GM18505 (cell line): ENCODE measurements around the gene MAP3K5.

ENCODE experiments used
- ATAC-seq: cut with Tn5 transposase; IDR thresholded peaks from one replicate; pipeline ENCODE4 v1.9.1; 2021; ENCODE audit not compliant: unreplicated experiment
- POLR2A ChIP-seq: IDR thresholded peaks from 4 replicates; pipeline ENCODE4 v1.6.1; 2011; ENCODE audit warnings: borderline replicate concordance; ENCODE audit not compliant: insufficient read depth, insufficient read length; ENCODE audit errors: extremely low read depth

Gene MAP3K5

DNA sequence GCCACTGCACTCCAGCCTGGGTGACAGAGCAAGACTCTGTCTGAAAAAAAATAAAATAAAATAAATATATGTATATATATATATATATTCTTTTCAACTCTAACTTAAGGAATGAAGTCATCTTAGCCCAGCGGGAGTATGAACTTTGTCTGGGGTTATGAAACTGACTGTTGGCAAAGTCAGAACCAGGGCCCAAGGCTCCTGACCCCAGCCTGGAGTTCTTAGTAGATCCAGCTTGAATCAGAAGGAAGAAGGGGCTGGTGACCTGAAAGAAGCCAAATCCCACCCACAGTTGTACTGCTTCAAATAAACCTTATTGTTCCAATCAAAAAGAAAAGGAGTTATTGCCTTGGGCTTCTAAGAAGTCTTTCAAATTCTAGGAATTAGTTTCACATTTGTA is 158.9 kb downstream of the MAP3K5 start:
- no peak for TF ChIP-seq POLR2A
- no peak for ATAC-seq

DNA sequence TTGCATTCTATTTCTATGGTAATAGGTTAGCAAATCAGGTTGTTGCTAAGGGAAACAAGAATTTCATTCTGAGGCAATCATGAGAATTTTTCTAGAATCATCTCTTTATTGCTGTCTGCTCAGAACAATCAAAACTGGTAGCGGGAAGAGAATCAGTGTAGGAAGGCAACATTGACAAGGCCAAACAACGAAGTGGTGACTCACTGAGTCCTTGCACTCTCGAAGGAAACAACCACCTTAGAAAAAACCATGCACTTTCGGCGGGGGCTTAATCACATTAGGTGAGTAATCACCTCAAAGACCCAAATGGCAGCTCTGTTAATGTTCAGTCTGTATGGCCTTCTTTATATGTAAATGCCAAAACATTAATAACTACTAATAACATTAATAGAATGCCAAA is 163.3 kb downstream of the MAP3K5 start:
- no peak for ATAC-seq

DNA sequence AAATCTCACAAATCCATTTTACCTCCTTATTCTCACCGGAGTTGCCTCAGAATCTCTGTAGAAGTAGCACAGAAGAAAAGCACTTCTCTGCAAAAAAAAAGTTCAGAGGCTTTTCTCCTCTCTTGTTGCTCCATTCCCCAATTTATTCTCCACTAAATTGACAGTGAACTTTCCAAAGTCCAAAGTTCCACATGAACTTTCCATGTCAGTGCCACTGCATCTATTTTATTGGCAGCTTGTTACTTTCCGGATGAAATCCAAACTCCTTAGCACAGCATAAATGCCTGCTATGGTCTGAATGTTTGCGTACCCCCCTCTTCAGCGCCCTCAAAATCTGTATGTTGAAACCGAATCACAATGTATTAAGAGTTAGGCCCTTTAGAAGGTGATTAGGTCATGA is 165.1 kb downstream of the MAP3K5 start:
- TF ChIP-seq POLR2A = no peak
- no peak for ATAC-seq

More for the DNA sequence above, 163.3 kb downstream of the MAP3K5 start:
- no peak for TF ChIP-seq POLR2A

DNA sequence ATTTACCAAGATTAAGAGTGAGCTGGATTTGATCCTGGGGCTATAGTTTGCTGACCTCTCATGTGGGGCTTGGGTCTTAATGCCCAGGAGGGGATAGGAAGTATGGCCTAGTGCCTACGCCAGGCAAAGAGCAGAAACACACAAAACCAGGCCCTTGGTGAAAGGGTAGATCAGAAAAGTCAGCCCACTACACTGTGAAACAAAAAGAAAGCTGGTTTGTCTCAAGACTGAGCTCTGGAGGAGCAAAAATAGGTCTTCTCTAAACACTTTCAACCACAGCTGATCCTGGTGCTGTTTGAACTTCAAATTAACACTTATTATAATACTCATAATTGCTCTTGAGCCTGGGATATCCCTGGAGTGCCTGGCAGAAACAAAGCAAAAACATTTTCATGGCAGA is 167.0 kb downstream of the MAP3K5 start:
- no peak for ATAC-seq
- TF ChIP-seq POLR2A = no peak

- TF ChIP-seq POLR2A = no peak
- ATAC-seq = no peak
These were observed 167.9 kb downstream of the MAP3K5 start for GRCh38 chr6:136624347-136624746.

DNA sequence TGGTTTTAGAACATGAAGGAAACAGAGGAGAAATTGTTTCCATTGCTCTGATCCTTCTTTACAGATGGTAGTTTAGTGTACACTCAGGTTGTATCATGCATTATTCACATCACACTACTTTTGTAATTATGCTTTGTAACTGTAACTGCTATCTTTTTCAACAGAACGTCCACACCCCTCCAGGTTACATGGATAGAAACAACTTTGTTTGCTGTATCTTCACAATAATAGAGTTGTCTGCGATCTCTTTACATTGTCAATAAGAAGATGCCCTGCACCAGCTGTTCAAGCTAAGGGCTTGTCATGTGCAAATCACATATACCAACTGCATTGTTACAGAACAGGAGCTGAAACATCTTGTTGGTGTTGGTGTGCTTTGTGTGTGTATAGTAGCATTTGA is 174.2 kb downstream of the MAP3K5 start:
- ATAC-seq = no peak
- no peak for TF ChIP-seq POLR2A

DNA sequence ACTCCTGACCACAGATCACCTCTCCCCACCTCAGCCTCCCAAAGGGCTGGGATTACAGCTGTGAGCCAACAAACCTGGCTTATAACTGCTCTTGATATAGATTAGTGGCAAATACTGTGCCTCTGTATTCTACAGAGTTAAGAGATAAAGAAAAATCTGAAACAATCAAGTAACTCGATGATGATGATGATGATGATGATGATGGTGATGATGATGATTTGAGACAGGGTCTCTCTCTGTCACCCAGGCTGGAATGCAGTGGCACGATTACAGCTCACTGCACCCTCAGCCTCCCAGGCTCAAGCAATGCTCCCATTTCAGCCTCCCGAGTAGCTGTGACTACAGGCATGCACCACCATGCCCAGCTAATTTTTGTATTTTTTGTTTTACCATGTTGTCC is 175.8 kb downstream of the MAP3K5 start:
- no peak for TF ChIP-seq POLR2A
- ATAC-seq = no peak

- no peak for ATAC-seq
- no peak for TF ChIP-seq POLR2A
These were observed 177.3 kb downstream of the MAP3K5 start for GRCh38 chr6:136614994-136615393.

GRCh38 chr6:136614350-136614749 is 177.9 kb downstream of the MAP3K5 start:
- ATAC-seq = no peak
- TF ChIP-seq POLR2A = no peak

DNA sequence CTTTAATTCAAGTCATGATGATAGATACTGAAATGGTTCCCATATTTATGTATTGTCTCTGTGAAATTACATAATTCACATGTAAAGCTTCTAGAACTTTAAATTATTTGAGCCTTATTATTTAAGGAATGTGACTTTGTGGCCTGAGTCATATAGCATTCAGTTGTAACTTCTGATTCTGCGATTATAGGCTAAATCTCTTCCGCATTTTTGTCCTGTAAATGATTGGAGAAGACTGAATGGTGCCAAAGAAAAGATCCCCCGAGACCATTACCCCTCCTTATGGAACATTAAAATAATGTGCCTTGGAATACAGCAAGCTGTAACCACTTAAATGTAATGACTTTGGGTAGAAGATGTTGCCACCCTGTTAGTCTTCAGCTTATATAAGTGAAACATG is 178.8 kb downstream of the MAP3K5 start:
- TF ChIP-seq POLR2A = no peak
- ATAC-seq = no peak

DNA sequence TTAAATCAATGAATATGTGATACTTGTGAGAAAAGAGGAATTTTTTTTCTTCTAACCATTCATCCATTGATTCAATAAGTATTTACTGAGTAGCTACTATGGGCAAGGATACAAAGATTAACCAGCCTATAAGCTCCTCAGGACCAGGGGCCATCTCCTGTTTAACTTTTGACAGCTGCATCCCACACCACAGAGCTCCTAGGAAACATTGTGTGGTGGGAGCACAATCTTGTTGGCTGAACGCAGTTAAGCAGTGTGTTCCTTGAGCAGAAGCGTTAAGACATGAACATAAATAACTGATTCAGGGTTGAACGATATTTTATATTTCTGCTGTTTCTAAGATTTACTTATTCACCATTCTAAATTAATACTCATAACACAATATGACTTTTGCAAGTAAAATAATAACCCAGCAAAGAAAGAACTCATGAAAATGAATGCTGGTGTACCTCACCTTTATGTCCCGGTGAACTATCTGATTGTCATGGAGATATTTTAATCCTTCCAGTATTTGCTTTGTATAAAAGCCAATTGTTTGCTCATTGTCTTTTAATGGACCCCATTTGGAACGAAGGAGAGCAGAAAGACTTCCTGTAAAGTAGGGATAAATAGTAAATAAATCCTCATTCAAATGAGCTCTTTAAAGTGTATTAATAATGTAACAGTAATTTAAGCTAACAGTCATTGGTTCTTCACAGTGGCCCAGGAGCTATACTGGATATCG is 179.4 kb downstream of the MAP3K5 start:
- TF ChIP-seq POLR2A = no peak
- no peak for ATAC-seq

DNA sequence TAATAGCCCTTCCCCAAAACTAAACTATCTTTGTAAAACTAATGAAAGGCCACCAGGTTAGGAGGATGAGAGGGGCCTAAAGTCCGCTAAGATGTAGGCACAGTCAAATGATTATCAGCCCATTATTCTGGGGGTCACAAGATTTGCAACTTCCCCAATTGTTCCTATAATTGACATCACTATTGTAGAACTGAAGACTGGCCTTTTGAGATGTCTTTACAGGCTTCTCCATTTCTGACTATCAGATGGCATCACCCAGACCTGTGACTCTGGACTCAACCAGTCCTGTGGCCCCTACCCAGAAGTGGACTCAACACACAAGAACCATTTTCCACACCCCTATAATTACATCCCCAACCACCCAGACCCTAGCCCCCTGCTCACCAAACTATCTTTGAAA is 180.5 kb downstream of the MAP3K5 start:
- ATAC-seq = no peak
- TF ChIP-seq POLR2A = no peak

DNA sequence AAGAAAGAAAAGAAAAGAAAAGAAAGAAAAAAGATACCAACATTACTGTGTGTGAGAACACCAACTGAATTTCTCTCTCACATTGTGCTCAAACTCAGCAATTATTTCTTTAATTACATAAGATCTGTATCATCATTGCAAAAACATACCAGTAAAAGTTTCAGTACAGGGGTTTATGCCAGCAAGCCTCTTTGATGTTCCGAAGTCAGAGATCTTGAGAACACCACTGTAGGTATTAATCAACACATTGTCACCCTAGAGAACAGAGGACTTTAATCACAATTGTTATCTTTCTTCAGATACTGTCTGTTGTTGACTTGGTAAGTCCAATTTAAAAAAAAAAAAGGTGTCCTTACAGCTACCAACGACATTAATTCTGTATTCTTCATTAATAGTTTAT is 181.1 kb downstream of the MAP3K5 start:
- TF ChIP-seq POLR2A = no peak
- no peak for ATAC-seq

DNA sequence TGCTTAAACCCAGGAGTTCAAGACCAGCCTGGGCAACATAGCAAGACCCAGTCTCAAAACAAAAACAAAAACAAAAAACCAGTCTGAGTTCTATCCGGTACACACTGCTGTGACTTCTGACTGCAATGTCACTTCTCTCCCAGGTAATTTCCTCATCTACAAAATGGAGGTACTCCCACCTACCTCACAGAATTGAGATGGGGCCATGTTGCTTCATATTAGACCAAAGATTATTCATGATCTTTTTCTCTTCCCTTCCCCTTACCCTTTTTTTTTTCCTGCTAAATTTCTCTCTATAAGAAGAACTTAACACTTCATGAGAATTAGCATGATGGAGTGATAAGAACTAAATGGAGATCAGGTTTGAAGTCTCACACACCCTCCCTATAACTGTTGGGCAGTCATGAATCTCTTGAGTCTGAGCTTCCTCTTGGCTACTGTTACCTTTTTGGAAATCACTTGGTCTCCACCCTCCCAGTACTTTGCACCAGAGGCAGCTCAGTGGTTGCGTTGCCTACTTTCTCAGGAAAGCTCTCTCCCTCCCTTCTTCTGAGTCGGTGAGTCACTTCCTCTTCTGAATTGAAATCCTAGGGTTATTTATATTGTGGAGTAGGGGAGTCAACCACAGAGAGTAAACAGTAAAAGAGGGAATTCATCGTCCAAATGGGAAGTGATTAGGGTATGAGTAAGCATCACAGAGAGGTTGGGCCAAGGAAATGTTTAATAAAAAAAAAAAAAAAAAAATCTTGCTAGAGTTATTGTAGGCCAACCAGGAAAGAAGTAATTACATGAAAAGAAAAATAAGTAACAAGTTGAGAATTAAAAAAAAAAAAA is 182.2 kb downstream of the MAP3K5 start:
- no peak for ATAC-seq
- TF ChIP-seq POLR2A = no peak
